Esophagus muscularis mucosa (tissue), 3 donors: Measurements from ENCODE around the gene HS3ST4.

Experiments
- CTCF ChIP-seq, 3 experiments: fragments of 200-600 bp in 2 of 3; fragments of 450-650 bp in 1 of 3; sonication (generic) in 2 of 3; IDR thresholded peaks; one replicate each; pipeline ENCODE4 v1.5.1; 2017 to 2019; ENCODE audit warnings: antibody characterized with exemption in 3 of 3, mild to moderate bottlenecking in 2 of 3, moderate library complexity in 1 of 3
- POLR2A ChIP-seq: fragments of 450-650 bp; IDR thresholded peaks from one replicate; pipeline ENCODE4 v1.6.1; 2017; ENCODE audit warnings: antibody characterized with exemption, moderate library complexity, mild to moderate bottlenecking, low read depth
- POLR2AphosphoS5 ChIP-seq, 2 donors: sonication (generic); formaldehyde crosslinking; IDR thresholded peaks; one replicate each; pipeline ENCODE4 v1.6.1; 2017; ENCODE audit warnings: antibody characterized with exemption in 2 of 2

GRCh38 chr16:25868106-25868505 is 176.3 kb downstream of the HS3ST4 start:
- TF ChIP-seq POLR2AphosphoS5 (IDR thresholded peaks at IDR 0.05), result no peak
- no peak for TF ChIP-seq CTCF (IDR thresholded peaks at IDR 0.05)
- TF ChIP-seq POLR2A, result no peak
